Measurements from ENCODE around the gene NRG2.
A peak's percentile ranks its signal among the peaks of the same experiment; 100 is the strongest.

The NRG2 gene

GRCh38 chr5:139852696-139853095 is 190.4 kb downstream of the NRG2 start:
- H3K9me3 ChIP-seq, result no peaks in the 10 kb centered on the region
- no peak overlapping the region for H3K27ac ChIP-seq
- TF ChIP-seq, protein P1, sequence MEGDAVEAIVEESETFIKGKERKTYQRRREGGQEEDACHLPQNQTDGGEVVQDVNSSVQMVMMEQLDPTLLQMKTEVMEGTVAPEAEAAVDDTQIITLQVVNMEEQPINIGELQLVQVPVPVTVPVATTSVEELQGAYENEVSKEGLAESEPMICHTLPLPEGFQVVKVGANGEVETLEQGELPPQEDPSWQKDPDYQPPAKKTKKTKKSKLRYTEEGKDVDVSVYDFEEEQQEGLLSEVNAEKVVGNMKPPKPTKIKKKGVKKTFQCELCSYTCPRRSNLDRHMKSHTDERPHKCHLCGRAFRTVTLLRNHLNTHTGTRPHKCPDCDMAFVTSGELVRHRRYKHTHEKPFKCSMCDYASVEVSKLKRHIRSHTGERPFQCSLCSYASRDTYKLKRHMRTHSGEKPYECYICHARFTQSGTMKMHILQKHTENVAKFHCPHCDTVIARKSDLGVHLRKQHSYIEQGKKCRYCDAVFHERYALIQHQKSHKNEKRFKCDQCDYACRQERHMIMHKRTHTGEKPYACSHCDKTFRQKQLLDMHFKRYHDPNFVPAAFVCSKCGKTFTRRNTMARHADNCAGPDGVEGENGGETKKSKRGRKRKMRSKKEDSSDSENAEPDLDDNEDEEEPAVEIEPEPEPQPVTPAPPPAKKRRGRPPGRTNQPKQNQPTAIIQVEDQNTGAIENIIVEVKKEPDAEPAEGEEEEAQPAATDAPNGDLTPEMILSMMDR (IDR thresholded peaks at IDR 0.05), result no peak
- no peaks in the 10 kb centered on the region for H3K27me3 ChIP-seq
- H3K36me3 ChIP-seq, result peaks cover 0 to 27% (median 0%) of the 10 kb centered on the region in 3 donors
- peak in 1 of 2 donors; percentile 58 for DNase-seq
- peaks cover 0 to 8% (median 1%) of the 10 kb centered on the region in 4 donors for H3K4me1 ChIP-seq
- no peak overlapping the region for H3K4me3 ChIP-seq
- intact Hi-C loops (cut with DNase I; ENCODE audit: low total_unique reads), result no loop called here

GRCh38 chr5:139851558-139851957 is 191.5 kb downstream of the NRG2 start:
- H3K27me3 ChIP-seq, result no peaks in the 10 kb centered on the region
- peaks cover 0 to 27% (median 0%) of the 10 kb centered on the region in 3 donors for H3K36me3 ChIP-seq
- H3K4me3 ChIP-seq, result no peak overlapping the region
- intact Hi-C loops (cut with DNase I; ENCODE audit: low total_unique reads), result no loop called here
- TF ChIP-seq, protein P1 (IDR thresholded peaks at IDR 0.05), result no peak
- H3K4me1 ChIP-seq, result peaks cover 0 to 13% (median 8%) of the 10 kb centered on the region in 4 donors
- H3K9me3 ChIP-seq, result no peaks in the 10 kb centered on the region
- DNase-seq, result peak in 1 of 2 donors; percentile 57
- no peak overlapping the region for H3K27ac ChIP-seq

- Histone ChIP-seq H3K27ac (no peak overlapping the region), H3K9me3 (no peaks in the 10 kb centered on the region), H3K36me3 (peaks cover 0 to 27% (median 0%) of the 10 kb centered on the region in 3 donors), H3K4me3 (no peak overlapping the region), H3K27me3 (no peaks in the 10 kb centered on the region), H3K4me1 (peaks cover 0 to 13% (median 8%) of the 10 kb centered on the region in 4 donors)
- peak in 1 of 2 donors; percentile 56 for DNase-seq
- intact Hi-C loops (cut with DNase I; ENCODE audit: low total_unique reads), result no loop called here
- TF ChIP-seq, protein P1 (IDR thresholded peaks at IDR 0.05), result no peak
Observed at GRCh38 chr5:139850423-139851016, 192.6 kb downstream of the NRG2 start.

- Histone ChIP-seq H3K36me3 (peaks cover 0 to 27% (median 0%) of the 10 kb centered on the region in 3 donors), H3K4me1 (peaks cover 0 to 13% (median 8%) of the 10 kb centered on the region in 4 donors), H3K9me3 (no peaks in the 10 kb centered on the region), H3K4me3 (no peak overlapping the region), H3K27me3 (no peaks in the 10 kb centered on the region), H3K27ac (peak overlapping the region in 1 of 2 donors; percentile 72)
- DNase-seq, result no peak
- TF ChIP-seq, protein P1 (IDR thresholded peaks at IDR 0.05), result no peak
- intact Hi-C loops (cut with DNase I; ENCODE audit: low total_unique reads), result loop anchor here (5.0 to 10.0 kb wide), 2 partner anchors 63 to 215 kb away; no protein-coding TSS in a partner anchor
Observed at GRCh38 chr5:139849942-139850341, 193.2 kb downstream of the NRG2 start.

GRCh38 chr5:139849501-139849900 is 193.6 kb downstream of the NRG2 start:
- intact Hi-C loops (cut with DNase I; ENCODE audit: low total_unique reads), result loop anchor here (5.0 to 10.0 kb wide), 2 partner anchors 62 to 215 kb away; no protein-coding TSS in a partner anchor
- Histone ChIP-seq H3K27ac (peak overlapping the region in 1 of 2 donors; percentile 72), H3K4me3 (no peak overlapping the region), H3K27me3 (no peaks in the 10 kb centered on the region), H3K9me3 (no peaks in the 10 kb centered on the region), H3K36me3 (peaks cover 0 to 27% (median 0%) of the 10 kb centered on the region in 3 donors), H3K4me1 (peaks cover 0 to 15% (median 8%) of the 10 kb centered on the region in 4 donors)
- peak in 1 of 2 donors; percentile 54 for DNase-seq
- TF ChIP-seq, protein P1 (IDR thresholded peaks at IDR 0.05), result no peak

All from tibial artery (tissue), 4 donors.